Lower leg skin (tissue), 4 donors: ENCODE measurements around the gene FTO. TPM values are rescaled to one million over a fixed set of nuclear protein-coding genes. Genes with fewer than 3 reads are reported as not detected.

Experiments
- DNase-seq, 2 donors: peaks; one replicate each; pipeline ENCODE4 v3.0.0-alpha.2; 2019; ENCODE audit warnings: low spot score in 2 of 2
- H3K4me3 ChIP-seq: fragments of 200-600 bp; sonication (generic); 2 replicates; pipeline ENCODE4 v1.5.1; 2017; ENCODE audit warnings: mild to moderate bottlenecking, low read depth; ENCODE audit not compliant: poor library complexity, severe bottlenecking
- POLR2A ChIP-seq, 2 donors: fragments of 450-650 bp; IDR thresholded peaks; one replicate each; pipeline ENCODE4 v1.6.1; 2016 to 2017; ENCODE audit warnings: antibody characterized with exemption in 2 of 2, mild to moderate bottlenecking in 1 of 2, moderate library complexity in 1 of 2
- WGBS, 2 donors: methylation state at CpG; one replicate each; pipeline ENCODE4 v1.1.5; 2018; 5-methylcytosine and 5-hydroxymethylcytosine counted together
- intact Hi-C: fragments of 100-400 bp; cut with DNase I; formaldehyde crosslinking; loops from one replicate; pipeline ENCODE4 v1.15.0; 2023; ENCODE audit warnings: low total_unique reads
- total RNA-seq, 4 donors: library from RNA; depleted of rRNA; stranded (reverse); fragments of >200 nt; gene quantifications; one replicate each; pipeline ENCODE4 v1.1.0, GENCODE V29; 2016
- TF ChIP-seq, protein P1 (sequence below), 3 donors: fragments of 450-650 bp; IDR thresholded peaks; one replicate each; pipeline ENCODE4 v1.5.1; 2016; ENCODE audit warnings: antibody characterized with exemption in 3 of 3, mild to moderate bottlenecking in 3 of 3, moderate library complexity in 2 of 3

FTO gene
- total RNA-seq, 4 donors from 2014 or later: 61.2 to 88.2 (median 64.1) TPM

GRCh38 chr16:53966821-53967571 lies 263.0 kb downstream of the FTO start:
- WGBS, 2 donors: 72 to 86% methylated on average over 14 of the region's 14 CpGs
- H3K4me3 ChIP-seq: no peak overlapping the region
- no peak for DNase-seq
- intact Hi-C loops: no loop called here
- TF ChIP-seq, protein P1, sequence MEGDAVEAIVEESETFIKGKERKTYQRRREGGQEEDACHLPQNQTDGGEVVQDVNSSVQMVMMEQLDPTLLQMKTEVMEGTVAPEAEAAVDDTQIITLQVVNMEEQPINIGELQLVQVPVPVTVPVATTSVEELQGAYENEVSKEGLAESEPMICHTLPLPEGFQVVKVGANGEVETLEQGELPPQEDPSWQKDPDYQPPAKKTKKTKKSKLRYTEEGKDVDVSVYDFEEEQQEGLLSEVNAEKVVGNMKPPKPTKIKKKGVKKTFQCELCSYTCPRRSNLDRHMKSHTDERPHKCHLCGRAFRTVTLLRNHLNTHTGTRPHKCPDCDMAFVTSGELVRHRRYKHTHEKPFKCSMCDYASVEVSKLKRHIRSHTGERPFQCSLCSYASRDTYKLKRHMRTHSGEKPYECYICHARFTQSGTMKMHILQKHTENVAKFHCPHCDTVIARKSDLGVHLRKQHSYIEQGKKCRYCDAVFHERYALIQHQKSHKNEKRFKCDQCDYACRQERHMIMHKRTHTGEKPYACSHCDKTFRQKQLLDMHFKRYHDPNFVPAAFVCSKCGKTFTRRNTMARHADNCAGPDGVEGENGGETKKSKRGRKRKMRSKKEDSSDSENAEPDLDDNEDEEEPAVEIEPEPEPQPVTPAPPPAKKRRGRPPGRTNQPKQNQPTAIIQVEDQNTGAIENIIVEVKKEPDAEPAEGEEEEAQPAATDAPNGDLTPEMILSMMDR (IDR thresholded peaks at IDR 0.05): no peak
- TF ChIP-seq POLR2A (IDR thresholded peaks at IDR 0.05): no peak

DNA sequence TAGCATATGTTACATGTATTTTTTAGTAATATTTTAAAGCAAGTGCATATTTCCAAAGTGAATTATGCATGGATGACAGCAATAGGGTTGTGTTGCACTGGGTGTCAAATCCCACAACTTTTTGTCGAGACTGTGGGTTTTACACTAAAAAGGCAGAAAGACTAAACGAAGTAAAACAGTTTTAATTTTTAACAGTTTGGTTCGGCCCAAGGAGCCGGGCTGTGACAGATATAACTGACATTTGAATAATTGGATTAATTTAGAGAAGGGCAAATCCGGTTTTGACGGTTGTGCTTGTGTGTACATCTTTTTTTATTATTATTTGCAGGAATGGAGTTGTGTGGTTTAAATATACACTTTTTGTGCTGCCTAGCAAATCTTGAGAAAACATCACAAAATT lies 263.6 kb downstream of the FTO start:
- intact Hi-C loops: no loop called here
- no peak for TF ChIP-seq POLR2A (IDR thresholded peaks at IDR 0.05)
- TF ChIP-seq, protein P1 (IDR thresholded peaks at IDR 0.05): no peak
- WGBS, 2 donors: 97 to 98% methylated on average over 6 of the region's 6 CpGs

GRCh38 chr16:53968454-53968853 lies 264.5 kb downstream of the FTO start:
- no peak for TF ChIP-seq POLR2A (IDR thresholded peaks at IDR 0.05)
- TF ChIP-seq, protein P1 (IDR thresholded peaks at IDR 0.05): no peak
- WGBS, 2 donors: 68 to 79% methylated on average over 2 of the region's 2 CpGs
- DNase-seq: no peak
- no peak overlapping the region for H3K4me3 ChIP-seq
- intact Hi-C loops: no loop called here

More for the DNA sequence above, 263.6 kb downstream of the FTO start:
- H3K4me3 ChIP-seq: no peak overlapping the region
- DNase-seq: no peak

DNA sequence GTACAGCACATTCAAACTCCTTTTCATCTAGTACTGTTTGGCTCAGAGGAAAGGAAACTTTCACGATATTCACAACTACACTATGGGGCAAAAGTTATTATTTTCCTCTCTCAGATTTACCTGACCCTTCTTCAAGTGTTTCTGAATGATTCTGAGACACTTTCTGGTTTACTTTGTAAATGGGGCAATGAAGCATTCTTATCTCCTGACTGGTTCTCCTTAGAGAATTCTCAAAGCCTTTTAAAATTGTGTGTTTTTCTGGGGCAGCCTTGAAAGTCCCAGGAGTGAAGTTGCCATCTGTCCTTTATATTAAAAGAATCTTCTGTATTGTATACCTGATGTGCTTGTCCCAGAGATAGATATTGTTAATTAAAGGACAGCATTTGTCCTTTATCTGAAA lies 264.9 kb downstream of the FTO start:
- TF ChIP-seq, protein P1 (IDR thresholded peaks at IDR 0.05): no peak
- no peak for TF ChIP-seq POLR2A (IDR thresholded peaks at IDR 0.05)
- no peak for DNase-seq
- intact Hi-C loops: no loop called here
- 64 to 68% methylated on average over 1 of the region's 1 CpG for WGBS, 2 donors
- no peak overlapping the region for H3K4me3 ChIP-seq

- H3K4me3 ChIP-seq: no peak overlapping the region
- DNase-seq: no peak
- 77 to 78% methylated on average over 5 of the region's 5 CpGs for WGBS, 2 donors
- no peak for TF ChIP-seq POLR2A (IDR thresholded peaks at IDR 0.05)
- TF ChIP-seq, protein P1 (IDR thresholded peaks at IDR 0.05): no peak
- intact Hi-C loops: no loop called here
Measured at GRCh38 chr16:53971616-53972015, 267.7 kb downstream of the FTO start.

GRCh38 chr16:53973021-53973420 lies 269.1 kb downstream of the FTO start:
- intact Hi-C loops: no loop called here
- no peak for TF ChIP-seq POLR2A (IDR thresholded peaks at IDR 0.05)
- TF ChIP-seq, protein P1 (IDR thresholded peaks at IDR 0.05): no peak
- 92 to 93% methylated on average over 3 to 4 of the region's 4 CpGs for WGBS, 2 donors
- no peak for DNase-seq
- H3K4me3 ChIP-seq: no peak overlapping the region
